SU-DHL-6 (cell line): ENCODE data around the gene DCANP1.

Experiments
- H2AFZ ChIP-seq: fragments of 200-600 bp; sonication (generic); 2 replicates; pipeline ENCODE4 v1.6.1; 2014; ENCODE audit warnings: low read depth, mild to moderate bottlenecking, moderate library complexity, mixed read lengths, antibody characterized with exemption, low read length; ENCODE audit not compliant: severe bottlenecking
- H3F3A ChIP-seq: fragments of 200-600 bp; shearing (Covaris generic); 2 replicates; pipeline ENCODE4 v1.6.0; 2016; ENCODE audit warnings: antibody characterized with exemption, mild to moderate bottlenecking; ENCODE audit not compliant: insufficient read depth
- H3K27ac ChIP-seq: fragments of 200-600 bp; sonication (generic); 2 replicates; pipeline ENCODE4 v1.5.1; 2016; ENCODE audit warnings: low read depth, mild to moderate bottlenecking, low read length, moderate library complexity, mixed read lengths
- H3K27me3 ChIP-seq: fragments of 200-600 bp; sonication (generic), shearing (Covaris generic); 2 replicates; pipeline ENCODE4 v1.6.0; 2014; ENCODE audit warnings: mild to moderate bottlenecking, low read length
- H3K36me3 ChIP-seq: fragments of 200-600 bp; sonication (generic); 2 replicates; pipeline ENCODE4 v1.6.1; 2014; ENCODE audit warnings: mild to moderate bottlenecking, low read length, mixed read lengths
- H3K4me2 ChIP-seq: fragments of 300-600, 200-600 bp; shearing (Covaris generic), sonication (generic); 2 replicates; pipeline ENCODE4 v1.6.0; 2014; ENCODE audit warnings: low read length, low read depth, mild to moderate bottlenecking; ENCODE audit not compliant: poor library complexity, severe bottlenecking
- H3K4me3 ChIP-seq: fragments of 200-600 bp; sonication (generic); 2 replicates; pipeline ENCODE4 v1.5.1; 2014; ENCODE audit warnings: antibody characterized with exemption, low read length, mild to moderate bottlenecking, mixed read lengths; ENCODE audit not compliant: insufficient read depth, poor library complexity, severe bottlenecking
- H3K79me2 ChIP-seq: fragments of 200-600 bp; sonication (generic); 2 replicates; pipeline ENCODE4 v1.6.1; 2014; ENCODE audit warnings: mild to moderate bottlenecking, low read length, moderate library complexity; ENCODE audit not compliant: insufficient read depth
- H3K9ac ChIP-seq: fragments of 200-600 bp; sonication (generic); 2 replicates; pipeline ENCODE4 v1.7.0; 2014; ENCODE audit warnings: mild to moderate bottlenecking, low read length
- H3K9me2 ChIP-seq: fragments of 200-600 bp; sonication (generic); replicated peaks from 2 replicates; pipeline ENCODE4 v1.6.1; 2014; ENCODE audit warnings: low read length; ENCODE audit not compliant: insufficient read depth
- H3K9me3 ChIP-seq: fragments of 200-600 bp; sonication (generic); 2 replicates; pipeline ENCODE4 v1.6.1; 2014; ENCODE audit warnings: low read length, mixed read lengths; ENCODE audit not compliant: insufficient read depth
- H4K20me1 ChIP-seq: fragments of 200-600 bp; sonication (generic); 2 replicates; pipeline ENCODE4 v1.6.1; 2014; ENCODE audit warnings: low read depth, mild to moderate bottlenecking, antibody characterized with exemption, low read length, moderate library complexity, mixed read lengths
- EZH2phosphoT487 ChIP-seq: fragments of 200-600 bp; sonication (generic), shearing (Covaris generic); conservative IDR thresholded peaks from 2 replicates; pipeline ENCODE4 v1.6.1; 2018; ENCODE audit warnings: mild to moderate bottlenecking, antibody characterized with exemption, low read length, moderate library complexity, mixed read lengths
- TF ChIP-seq, protein P1 (sequence below): fragments of 200-600 bp; sonication (generic); IDR thresholded peaks from one replicate; pipeline ENCODE4 v1.5.1; 2017; ENCODE audit warnings: antibody characterized with exemption, mild to moderate bottlenecking, low read length, moderate library complexity; ENCODE audit not compliant: insufficient read depth, poor library complexity, severe bottlenecking

Gene DCANP1

DNA sequence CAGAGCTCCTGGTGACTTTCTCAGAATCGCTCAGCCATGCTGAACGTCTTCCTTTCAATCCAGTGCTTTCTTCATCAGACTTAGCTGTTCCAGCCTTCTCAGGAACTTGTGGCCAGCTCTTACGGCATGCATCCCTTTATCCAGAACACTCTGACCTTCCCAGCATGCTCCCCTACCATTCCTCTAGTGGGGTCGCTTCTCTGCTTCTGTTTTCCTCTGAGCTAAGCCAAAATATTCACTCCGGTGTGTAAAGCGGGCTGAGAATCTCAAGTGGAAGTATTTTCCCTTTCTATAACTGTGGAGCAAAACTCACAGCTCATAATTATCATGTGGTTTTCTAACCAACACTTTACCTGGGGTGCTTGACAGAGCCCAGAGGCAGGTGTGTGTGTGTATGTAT lies 6.2 kb downstream of the DCANP1 start:
- TF ChIP-seq, protein P1, sequence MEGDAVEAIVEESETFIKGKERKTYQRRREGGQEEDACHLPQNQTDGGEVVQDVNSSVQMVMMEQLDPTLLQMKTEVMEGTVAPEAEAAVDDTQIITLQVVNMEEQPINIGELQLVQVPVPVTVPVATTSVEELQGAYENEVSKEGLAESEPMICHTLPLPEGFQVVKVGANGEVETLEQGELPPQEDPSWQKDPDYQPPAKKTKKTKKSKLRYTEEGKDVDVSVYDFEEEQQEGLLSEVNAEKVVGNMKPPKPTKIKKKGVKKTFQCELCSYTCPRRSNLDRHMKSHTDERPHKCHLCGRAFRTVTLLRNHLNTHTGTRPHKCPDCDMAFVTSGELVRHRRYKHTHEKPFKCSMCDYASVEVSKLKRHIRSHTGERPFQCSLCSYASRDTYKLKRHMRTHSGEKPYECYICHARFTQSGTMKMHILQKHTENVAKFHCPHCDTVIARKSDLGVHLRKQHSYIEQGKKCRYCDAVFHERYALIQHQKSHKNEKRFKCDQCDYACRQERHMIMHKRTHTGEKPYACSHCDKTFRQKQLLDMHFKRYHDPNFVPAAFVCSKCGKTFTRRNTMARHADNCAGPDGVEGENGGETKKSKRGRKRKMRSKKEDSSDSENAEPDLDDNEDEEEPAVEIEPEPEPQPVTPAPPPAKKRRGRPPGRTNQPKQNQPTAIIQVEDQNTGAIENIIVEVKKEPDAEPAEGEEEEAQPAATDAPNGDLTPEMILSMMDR: no peak
- no peak for TF ChIP-seq EZH2phosphoT487
- no peak overlapping the region for H3K9ac ChIP-seq
- H3K27me3 ChIP-seq: no peaks in the 10 kb centered on the region
- no peak overlapping the region for H3K27ac ChIP-seq
- H4K20me1 ChIP-seq: no peaks in the 10 kb centered on the region
- no peaks in the 10 kb centered on the region for H3F3A ChIP-seq
- no peak overlapping the region for H3K4me3 ChIP-seq
- H3K79me2 ChIP-seq: no peaks in the 10 kb centered on the region
- H3K9me2 ChIP-seq: no peaks in the 10 kb centered on the region
- H2AFZ ChIP-seq: no peak overlapping the region
- H3K36me3 ChIP-seq: no peaks in the 10 kb centered on the region
- H3K4me2 ChIP-seq: no peak overlapping the region
- no peaks in the 10 kb centered on the region for H3K9me3 ChIP-seq

DNA sequence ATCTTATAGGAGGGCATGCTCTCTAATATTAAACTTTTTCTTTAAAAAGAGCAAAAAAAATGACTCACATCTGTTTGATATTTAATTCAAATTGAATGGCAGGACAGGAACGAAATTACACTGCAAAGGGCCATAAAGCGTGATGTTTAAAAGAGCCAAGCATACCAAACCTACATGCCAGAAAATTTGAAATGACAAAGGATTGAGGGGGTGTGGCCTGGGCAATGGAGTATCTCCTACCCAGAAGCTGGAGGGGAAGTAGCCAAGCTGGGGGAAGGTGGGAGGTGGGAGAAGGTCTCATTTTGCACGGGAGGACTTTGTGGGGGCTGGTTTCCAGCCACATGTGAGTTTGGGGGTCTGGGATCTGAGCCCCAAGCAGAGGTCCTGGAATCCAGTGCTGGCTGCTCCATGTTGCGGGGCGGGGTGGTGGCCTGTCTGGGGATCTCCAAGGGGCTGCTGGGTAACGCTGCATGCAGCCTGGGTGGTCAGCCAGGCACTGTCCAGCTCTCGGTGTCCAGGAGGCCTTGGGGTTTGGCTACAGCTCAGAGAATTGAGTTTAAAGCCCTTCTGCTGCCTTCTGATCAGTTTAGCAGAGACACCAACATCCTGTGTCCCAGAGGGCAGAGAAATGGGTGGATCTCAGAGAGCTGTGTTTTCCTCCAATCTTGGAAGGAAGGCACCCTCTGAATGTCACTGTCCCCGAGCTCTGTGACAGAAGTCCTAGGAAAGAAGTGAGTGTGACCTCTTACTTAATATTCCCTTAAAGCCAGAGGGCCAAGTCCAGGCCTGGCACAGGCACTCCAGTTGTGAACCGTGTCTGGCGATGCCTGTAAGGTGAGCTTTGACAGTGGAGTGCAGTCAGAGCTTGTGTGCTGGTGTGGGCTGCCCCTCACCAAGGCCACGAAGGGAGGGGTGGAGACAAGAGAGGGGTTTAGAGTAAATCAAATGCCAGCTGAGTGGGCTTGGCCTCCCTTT lies 7.6 kb downstream of the DCANP1 start:
- TF ChIP-seq, protein P1: no peak
- no peak for TF ChIP-seq EZH2phosphoT487
- no peaks in the 10 kb centered on the region for H3K9me2 ChIP-seq
- H2AFZ ChIP-seq: no peak overlapping the region
- H3K36me3 ChIP-seq: no peaks in the 10 kb centered on the region
- H3K4me3 ChIP-seq: no peak overlapping the region
- no peak overlapping the region for H3K9ac ChIP-seq
- H3K27ac ChIP-seq: no peak overlapping the region
- no peaks in the 10 kb centered on the region for H3K9me3 ChIP-seq
- H3K4me2 ChIP-seq: no peak overlapping the region
- H3K27me3 ChIP-seq: no peaks in the 10 kb centered on the region
- H3K79me2 ChIP-seq: no peaks in the 10 kb centered on the region
- no peaks in the 10 kb centered on the region for H4K20me1 ChIP-seq
- H3F3A ChIP-seq: no peaks in the 10 kb centered on the region

DNA sequence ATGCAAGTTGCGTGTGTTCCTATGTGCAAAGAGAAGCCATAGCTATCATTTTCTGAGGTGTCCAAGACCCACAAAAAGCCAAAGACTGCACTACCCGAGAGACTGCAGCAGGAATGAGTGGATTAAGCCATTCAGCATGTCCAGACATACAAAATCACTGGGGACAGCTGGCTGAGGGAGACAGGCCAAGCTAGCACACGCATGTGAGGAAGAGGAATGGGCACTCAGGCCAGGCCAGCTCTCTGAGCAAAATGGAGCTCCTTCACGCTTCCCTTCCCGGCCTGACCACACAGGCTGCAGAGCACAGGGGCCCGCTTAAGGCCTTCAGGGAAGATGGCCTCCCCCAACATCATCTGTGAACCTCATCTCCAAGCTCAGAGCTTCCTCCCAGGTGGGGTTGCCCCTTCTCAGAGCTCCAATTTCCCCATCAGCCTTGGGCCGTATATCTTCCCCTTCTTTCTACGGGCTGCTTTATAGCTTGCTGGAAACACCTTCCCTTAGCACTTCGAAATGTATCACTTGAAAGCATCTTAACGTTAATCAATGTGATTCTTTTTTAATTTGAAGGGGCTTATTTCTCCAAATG lies 8.4 kb downstream of the DCANP1 start:
- no peak overlapping the region for H3K27ac ChIP-seq
- no peak overlapping the region for H3K4me2 ChIP-seq
- no peaks in the 10 kb centered on the region for H4K20me1 ChIP-seq
- no peaks in the 10 kb centered on the region for H3K9me2 ChIP-seq
- H3K4me3 ChIP-seq: no peak overlapping the region
- H3F3A ChIP-seq: no peaks in the 10 kb centered on the region
- no peaks in the 10 kb centered on the region for H3K27me3 ChIP-seq
- H2AFZ ChIP-seq: no peak overlapping the region
- H3K9ac ChIP-seq: no peak overlapping the region
- H3K79me2 ChIP-seq: no peaks in the 10 kb centered on the region
- TF ChIP-seq, protein P1: no peak
- no peak for TF ChIP-seq EZH2phosphoT487
- H3K36me3 ChIP-seq: no peaks in the 10 kb centered on the region
- no peaks in the 10 kb centered on the region for H3K9me3 ChIP-seq
